K562 (cell line): ENCODE measurements around the gene SDK1. TPM values are rescaled to one million over a fixed set of nuclear protein-coding genes. Genes with fewer than 3 reads are reported as not detected.

Experiments used
- ATAC-seq: fragments of 200-7000 bp; cut with Tn5 transposase; 3 replicates; pipeline ENCODE4 v1.9.1; 2020; ENCODE audit warnings: moderate library complexity
- BruUV-seq: library from RNA; stranded (reverse); fragments of 400-500 nt; replicated peaks from 2 replicates; lab custom pipeline; 2021; lab: Mats Ljungman, UMichigan
- CTCF ChIA-PET: fragments of 300-600 bp; formaldehyde crosslinking; extraction: SDS; loops from one replicate; lab custom pipeline; 2021; ENCODE audit warnings: low intra/inter-chr PET ratio; lab: Yijun Ruan, JAX
- POLR2A ChIA-PET: fragments of 300-600, 350-650 bp; sonication (Branson Sonifier 250); formaldehyde crosslinking; extraction: SDS; loops from one replicate; lab custom pipeline; 2021; ENCODE audit warnings: antibody characterized with exemption, inconsistent platforms; lab: Yijun Ruan, JAX
- DNase-seq, 4 experiments: peaks; one replicate each; pipeline versions ENCODE4 v3.0.0 to v3.0.0-alpha.2; 2011 to 2018; ENCODE audit warnings: low spot score in 3 of 4, mixed read lengths in 3 of 4; ENCODE audit errors: extremely low read depth in 1 of 4
- FAIRE-seq: peaks from 2 replicates; lab custom pipeline; 2011; peaks lifted over from hg19 to GRCh38; lab: Jason Lieb, UNC
- H2AFZ ChIP-seq: 2 replicates; pipeline ENCODE4 v1.6.0; 2011; ENCODE audit warnings: low read depth, low read length, control low read depth, inconsistent platforms
- H3K27ac ChIP-seq: fragments of 200-600 bp; 3 replicates; pipeline ENCODE4 v1.8.0; 2011; ENCODE audit warnings: low read depth, mild to moderate bottlenecking, control low read depth, inconsistent platforms, low read length, moderate library complexity, mixed read lengths; ENCODE audit errors: extremely low read depth
- H3K27me3 ChIP-seq, 2 experiments: fragments of 300-600 bp in 1 of 2; 2 replicates in 1 of 2; 3 replicates in 1 of 2; pipeline versions ENCODE4 v1.6.0 to v1.8.0; 2011; ENCODE audit warnings: inconsistent platforms in 2 of 2, low read length in 2 of 2, mild to moderate bottlenecking in 1 of 2, mixed read lengths in 1 of 2, moderate library complexity in 1 of 2; ENCODE audit not compliant: control insufficient read depth in 2 of 2, insufficient read depth in 2 of 2
- H3K36me3 ChIP-seq: fragments of 300-600 bp; 3 replicates; pipeline ENCODE4 v1.8.0; 2011; ENCODE audit warnings: mild to moderate bottlenecking, low read length, inconsistent platforms; ENCODE audit not compliant: control insufficient read depth, insufficient read depth
- H3K4me1 ChIP-seq, 2 experiments: fragments of 200-600 bp in 1 of 2; replicated peaks in 1 of 2; 2 replicates in 1 of 2; 3 replicates in 1 of 2; pipeline versions ENCODE4 v1.5.1 to v1.8.0; 2011; ENCODE audit warnings: inconsistent platforms in 2 of 2, low read length in 2 of 2, mild to moderate bottlenecking in 1 of 2, mixed read lengths in 1 of 2, moderate library complexity in 1 of 2; ENCODE audit not compliant: control insufficient read depth in 2 of 2, insufficient read depth in 2 of 2
- H3K4me2 ChIP-seq: 2 replicates; pipeline ENCODE4 v1.6.1; 2011; ENCODE audit warnings: low read length, control low read depth, inconsistent platforms, mixed read lengths; ENCODE audit not compliant: insufficient read depth
- H3K4me3 ChIP-seq: fragments of 200-600 bp; sonication (generic), shearing (Covaris generic); 2 replicates; pipeline ENCODE4 v1.5.1; 2016; ENCODE audit warnings: control low read depth, inconsistent platforms
- H3K79me2 ChIP-seq: fragments of 200-600 bp; 3 replicates; pipeline ENCODE4 v1.8.0; 2011; ENCODE audit warnings: low read length, inconsistent platforms; ENCODE audit not compliant: control insufficient read depth, insufficient read depth
- H3K9ac ChIP-seq, 2 experiments: 2 replicates each; pipeline versions ENCODE4 v1.6.0 to v1.6.1; 2011; ENCODE audit warnings: low read depth in 2 of 2, low read length in 2 of 2, control low read depth in 1 of 2, inconsistent platforms in 1 of 2, mild to moderate bottlenecking in 1 of 2, mixed read lengths in 1 of 2; ENCODE audit not compliant: insufficient read depth in 1 of 2
- H3K9me1 ChIP-seq: one replicate; pipeline ENCODE4 v1.6.0; 2011; ENCODE audit warnings: inconsistent platforms, mild to moderate bottlenecking, low read length, moderate library complexity; ENCODE audit not compliant: control insufficient read depth, insufficient read depth
- H3K9me3 ChIP-seq: replicated peaks from 2 replicates; pipeline ENCODE4 v1.5.1; 2011; ENCODE audit warnings: low read depth, low read length, inconsistent platforms; ENCODE audit not compliant: control insufficient read depth, insufficient read depth
- H4K20me1 ChIP-seq: replicated peaks from 2 replicates; pipeline ENCODE4 v1.6.1; 2011; ENCODE audit warnings: low read length, inconsistent platforms, mixed read lengths; ENCODE audit not compliant: control insufficient read depth, insufficient read depth
- BRD4 ChIP-seq: fragments of 200-600 bp; sonication (generic); IDR thresholded peaks from 2 replicates; pipeline ENCODE4 v1.6.1; 2017; ENCODE audit warnings: inconsistent platforms
- EHMT2 ChIP-seq: fragments of 450-650 bp; IDR thresholded peaks from 2 replicates; pipeline ENCODE4 v1.6.1; 2018; ENCODE audit warnings: antibody characterized with exemption
- HNRNPK ChIP-seq: fragments of 200-400 bp; formaldehyde crosslinking; IDR thresholded peaks from one replicate; pipeline ENCODE4 v1.6.1; 2018; ENCODE audit warnings: mild to moderate bottlenecking, low read depth, low read length; ENCODE audit not compliant: poor library complexity, severe bottlenecking
- SNIP1 ChIP-seq: fragments of 450-650 bp; IDR thresholded peaks from 2 replicates; pipeline ENCODE4 v1.7.1; 2017; ENCODE audit warnings: low read depth, mild to moderate bottlenecking
- SRSF3 ChIP-seq: fragments of 200-400 bp; formaldehyde crosslinking; IDR thresholded peaks from 2 replicates; pipeline ENCODE4 v1.6.1; 2016; ENCODE audit warnings: mild to moderate bottlenecking, low read length, moderate library complexity; ENCODE audit not compliant: insufficient read depth
- STAG1 ChIP-seq: sonication (generic); formaldehyde crosslinking; IDR thresholded peaks from 2 replicates; pipeline ENCODE4 v1.5.0; 2020; ENCODE audit warnings: missing genetic modification reagents, borderline replicate concordance
- WGBS: fragments of 100-300 bp; shearing (Covaris generic); methylation state at CpG from one replicate; pipeline ENCODE4 v1.1.6; 2016; ENCODE audit warnings: low coverage, mixed read lengths; ENCODE audit not compliant: insufficient coverage; ENCODE audit errors: missing lambda C conversion rate; 5-methylcytosine and 5-hydroxymethylcytosine counted together
- in situ Hi-C: fragments of 300-500 bp; cut with MboI; formaldehyde crosslinking; loops from 4 replicates; pipeline ENCODE4 v1.15.0; 2018; ENCODE audit warnings: inconsistent platforms, mixed read lengths
- intact Hi-C: fragments of 100-400 bp; cut with micrococcal nuclease; formaldehyde crosslinking; loops from 2 replicates; pipeline ENCODE4 v1.14.2; 2022
- polyA plus RNA-seq, 8 experiments: library from polyadenylated mRNA; depleted of rRNA in 4 of 8; stranded (reverse) in 5 of 8; unstranded in 3 of 8; fragments of >200 nt; fragmentation: Nextera tagmentation in 2 of 8; fragmentation: Illumina TruSeq in 1 of 8; extraction: Ambion mirVana in 2 of 8; extraction: Trizol in 1 of 8; gene quantifications; 2 replicates each; pipeline versions ENCODE4 v1.2.1 to v1.2.3, GENCODE V29; 2011 to 2014; ENCODE audit warnings: inconsistent platforms in 1 of 8, missing spikeins in 1 of 8
- total RNA-seq, 7 experiments: library from RNA; depleted of rRNA in 6 of 7; stranded (reverse); fragments of >200 nt in 6 of 7; fragmentation: Illumina TruSeq in 2 of 7; extraction: Trizol in 2 of 7; gene quantifications; 2 replicates each; pipeline versions ENCODE4 v1.2.1 to v1.2.3, GENCODE V29; 2011 to 2021; ENCODE audit warnings: low replicate concordance in 1 of 7
- TF ChIP-seq, protein P1 (sequence below): sonication (generic); formaldehyde crosslinking; IDR thresholded peaks from 2 replicates; pipeline ENCODE4 v1.4.0; 2020; ENCODE audit warnings: mild to moderate bottlenecking, missing genetic modification reagents

SDK1 gene
- total and polyA plus RNA-seq, 9 of the 15 experiments (the other 6 are each of a cell fraction or from before 2014, with no cell fraction given), result 0.16 TPM; not detected in 8

DNA sequence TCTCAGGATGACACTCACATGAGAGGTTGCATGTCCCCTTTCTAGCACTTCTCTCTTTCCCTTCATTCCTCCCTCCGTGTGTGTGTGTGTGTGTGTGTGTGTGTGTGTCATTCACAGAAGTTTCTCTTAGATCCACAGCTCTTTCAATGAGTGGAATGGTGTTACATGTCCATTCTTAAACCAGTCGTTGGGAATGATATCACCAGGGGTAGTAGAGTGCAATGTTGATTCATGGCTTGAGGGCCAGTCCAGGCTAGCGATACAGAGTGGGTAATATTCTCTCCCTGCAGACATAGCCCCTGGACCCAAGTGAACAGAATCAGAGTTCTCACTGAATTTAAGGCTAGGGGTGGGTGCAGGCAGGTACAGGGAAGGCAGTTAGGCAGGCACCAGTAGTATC, 187.8 kb downstream of the SDK1 start:
- WGBS, result 0% methylated on average over 3 of the region's 3 CpGs
- ChIA-PET POLR2A (no interaction called here), CTCF (interaction anchor here (0.5 kb wide), 1 partner anchor 162 kb away, joined by 7 read pairs; no protein-coding TSS in a partner anchor)
- ATAC-seq, result no peak
- Histone ChIP-seq H3K79me2 (no peaks in the 10 kb centered on the region), H2AFZ (no peak overlapping the region), H3K27ac (no peak overlapping the region), H3K27me3 (0 out of 5 replicates have a peak, but pooled peaks cover 0 to 3% of the 10 kb centered on the region in 2 experiments), H3K4me3 (no peak overlapping the region), H3K4me1 (no peaks in the 10 kb centered on the region), H4K20me1 (no peaks in the 10 kb centered on the region), H3K36me3 (no peaks in the 10 kb centered on the region), H3K9me3 (no peaks in the 10 kb centered on the region), H3K9me1 (no peaks in the 10 kb centered on the region), H3K9ac (no peak overlapping the region), H3K4me2 (no peak overlapping the region)
- no peak for FAIRE-seq
- no TSS peak for BruUV-seq
- intact Hi-C loops (no loop called here), in situ Hi-C loops (no loop called here)
- no peak for DNase-seq
- no peak for TF ChIP-seq SRSF3

DNA sequence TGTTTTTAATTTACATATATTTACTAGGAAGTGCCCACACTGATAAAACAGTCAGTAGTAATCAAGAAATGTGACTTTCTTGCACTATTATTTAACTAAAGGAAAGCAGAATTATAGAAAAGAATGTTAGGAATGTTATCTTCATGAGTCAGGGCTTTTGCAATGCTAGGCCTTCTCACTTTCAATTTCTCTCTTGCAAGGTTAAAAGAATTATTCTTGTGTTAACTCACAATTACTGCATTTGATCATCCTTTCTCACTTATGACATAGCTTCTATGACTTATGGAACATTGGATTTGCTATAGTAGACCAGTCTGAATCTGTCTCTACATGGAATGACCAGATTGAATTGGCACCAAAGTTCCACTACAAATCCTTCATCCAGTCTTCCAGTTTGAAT, 192.4 kb downstream of the SDK1 start:
- ChIA-PET CTCF (no interaction called here), POLR2A (no interaction called here)
- FAIRE-seq, result no peak
- in situ Hi-C loops, result no loop called here
- Histone ChIP-seq H3K4me2 (no peak overlapping the region), H3K4me1 (no peaks in the 10 kb centered on the region), H3K4me3 (no peak overlapping the region), H3K79me2 (no peaks in the 10 kb centered on the region), H2AFZ (no peak overlapping the region), H4K20me1 (no peaks in the 10 kb centered on the region), H3K9ac (no peak overlapping the region), H3K36me3 (no peaks in the 10 kb centered on the region), H3K27me3 (peaks cover 2 to 8% of the 10 kb centered on the region in 2 experiments; a peak in 1 of 5 replicates), H3K9me3 (no peaks in the 10 kb centered on the region), H3K27ac (no peak overlapping the region), H3K9me1 (no peaks in the 10 kb centered on the region)
- no TSS peak for BruUV-seq
- TF ChIP-seq BRD4 (no peak), HNRNPK (no peak), EHMT2 (no peak), SNIP1 (no peak), STAG1 (no peak)
- TF ChIP-seq, protein P1, sequence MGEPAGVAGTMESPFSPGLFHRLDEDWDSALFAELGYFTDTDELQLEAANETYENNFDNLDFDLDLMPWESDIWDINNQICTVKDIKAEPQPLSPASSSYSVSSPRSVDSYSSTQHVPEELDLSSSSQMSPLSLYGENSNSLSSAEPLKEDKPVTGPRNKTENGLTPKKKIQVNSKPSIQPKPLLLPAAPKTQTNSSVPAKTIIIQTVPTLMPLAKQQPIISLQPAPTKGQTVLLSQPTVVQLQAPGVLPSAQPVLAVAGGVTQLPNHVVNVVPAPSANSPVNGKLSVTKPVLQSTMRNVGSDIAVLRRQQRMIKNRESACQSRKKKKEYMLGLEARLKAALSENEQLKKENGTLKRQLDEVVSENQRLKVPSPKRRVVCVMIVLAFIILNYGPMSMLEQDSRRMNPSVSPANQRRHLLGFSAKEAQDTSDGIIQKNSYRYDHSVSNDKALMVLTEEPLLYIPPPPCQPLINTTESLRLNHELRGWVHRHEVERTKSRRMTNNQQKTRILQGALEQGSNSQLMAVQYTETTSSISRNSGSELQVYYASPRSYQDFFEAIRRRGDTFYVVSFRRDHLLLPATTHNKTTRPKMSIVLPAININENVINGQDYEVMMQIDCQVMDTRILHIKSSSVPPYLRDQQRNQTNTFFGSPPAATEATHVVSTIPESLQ (CRISPR knock-in tag), result no peak
- DNase-seq, result no peak
- ATAC-seq, result no peak
- intact Hi-C loops, result no loop called here
